HepG2 (cell line): ENCODE results near the gene CDC42EP4. TPM values are rescaled to one million over a fixed set of nuclear protein-coding genes. Genes with fewer than 3 reads are reported as not detected.

Source experiments
- BCL6 ChIP-seq: IDR thresholded peaks from 2 replicates; pipeline ENCODE4 v1.6.1; 2016; ENCODE audit warnings: missing genetic modification reagents, missing compliant biosample characterization
- FOXK2 ChIP-seq: fragments of 450-650 bp; IDR thresholded peaks from 2 replicates; pipeline ENCODE4 v1.6.1; 2016
- PITX1 ChIP-seq: sonication (generic); formaldehyde crosslinking; IDR thresholded peaks from 2 replicates; pipeline ENCODE4 v1.5.1; 2020; ENCODE audit warnings: mild to moderate bottlenecking, missing genetic modification reagents
- ZNF367 ChIP-seq: sonication (generic); formaldehyde crosslinking; IDR thresholded peaks from 2 replicates; pipeline ENCODE4 v1.4.0; 2020; ENCODE audit warnings: missing genetic modification reagents, borderline replicate concordance
- ZNF562 ChIP-seq: sonication (generic); formaldehyde crosslinking; IDR thresholded peaks from 2 replicates; pipeline ENCODE4 v1.8.0; 2022; ENCODE audit warnings: missing genetic modification reagents, borderline replicate concordance
- polyA plus RNA-seq, 8 experiments: library from polyadenylated mRNA; depleted of rRNA in 3 of 8; stranded (reverse) in 7 of 8; unstranded in 1 of 8; fragments of >200 nt; fragmentation: Illumina TruSeq in 4 of 8; extraction: Trizol in 4 of 8; gene quantifications; 2 replicates each; pipeline versions ENCODE4 v1.2.1 to v1.2.3, GENCODE V29; 2011 to 2016; ENCODE audit warnings: low read depth in 4 of 8, missing spikeins in 1 of 8, mixed read lengths in 1 of 8; ENCODE audit not compliant: insufficient read depth in 1 of 8
- total RNA-seq, 5 experiments: library from RNA; depleted of rRNA; stranded (reverse); fragments of >200 nt; fragmentation: Illumina TruSeq; extraction: Trizol; gene quantifications; 2 replicates each; pipeline ENCODE4 v1.2.3, GENCODE V29; 2016; ENCODE audit warnings: low read depth in 1 of 5
- TF ChIP-seq, protein P1 (sequence below): sonication (generic); formaldehyde crosslinking; IDR thresholded peaks from 2 replicates; pipeline ENCODE4 v1.4.0; 2020; ENCODE audit warnings: mild to moderate bottlenecking, missing genetic modification reagents
- TF ChIP-seq, protein P2 (sequence below): IDR thresholded peaks from 2 replicates; pipeline ENCODE4 v1.6.1; 2012; ENCODE audit warnings: low read depth, low read length, improper control_type of control experiment
- TF ChIP-seq, protein P3 (sequence below): sonication (generic); formaldehyde crosslinking; IDR thresholded peaks from 2 replicates; pipeline ENCODE4 v1.5.0; 2020; ENCODE audit warnings: mild to moderate bottlenecking, missing genetic modification reagents
- TF ChIP-seq, protein P4 (sequence below): sonication (generic); formaldehyde crosslinking; IDR thresholded peaks from 2 replicates; pipeline ENCODE4 v1.4.0; 2020; ENCODE audit warnings: low read depth, missing genetic modification reagents
- TF ChIP-seq, protein P5 (sequence below): sonication (generic); formaldehyde crosslinking; IDR thresholded peaks from 2 replicates; pipeline ENCODE4 v1.5.0; 2020; ENCODE audit warnings: mild to moderate bottlenecking, missing genetic modification reagents
- TF ChIP-seq, protein P6 (sequence below), 2 experiments: IDR thresholded peaks; 2 replicates each; pipeline ENCODE4 v1.6.1; 2011 to 2012; ENCODE audit warnings: low read length in 2 of 2, borderline replicate concordance in 1 of 2, low read depth in 1 of 2, mild to moderate bottlenecking in 1 of 2, moderate library complexity in 1 of 2

The CDC42EP4 gene
- total and polyA plus RNA-seq, 2 of the 13 experiments (the other 11 are each of a cell fraction or from before 2014, with no cell fraction given), result 19.0 to 54.0 TPM

DNA sequence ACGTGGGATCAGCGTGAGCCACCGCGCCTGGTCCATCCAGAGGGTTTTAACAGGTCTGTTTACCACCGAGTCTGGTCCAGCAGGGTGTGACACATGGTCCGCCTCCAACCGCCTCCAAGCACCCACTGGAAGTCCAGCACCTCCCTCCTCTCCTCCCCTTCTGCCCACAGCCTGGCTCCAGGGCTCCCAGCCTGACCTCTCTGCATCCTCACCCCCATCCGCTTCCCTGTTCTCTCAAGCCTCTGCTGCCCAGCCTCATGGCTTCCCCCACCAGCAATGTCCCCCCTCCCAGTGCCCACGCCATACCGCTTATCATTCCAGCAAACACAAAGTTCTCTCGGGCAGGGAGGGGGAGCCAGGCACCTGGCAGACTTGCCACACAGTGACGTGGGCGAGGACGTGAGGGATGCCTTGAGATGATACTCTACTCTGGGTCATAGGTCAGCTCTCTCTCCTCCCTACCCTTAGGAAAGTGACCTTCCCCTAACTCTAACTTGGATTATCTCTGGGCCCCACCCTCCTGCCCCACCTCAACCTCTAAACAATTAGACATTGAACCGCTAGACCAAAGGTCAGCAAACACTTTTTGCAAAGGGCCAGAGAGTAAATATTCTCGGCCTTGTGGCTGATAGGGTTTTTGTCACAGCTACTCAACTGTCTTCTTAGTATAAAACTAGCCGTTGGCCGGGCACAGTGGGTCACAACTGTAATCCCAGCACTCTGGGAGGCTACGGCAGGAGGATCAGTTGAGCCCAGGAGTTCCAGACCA, 23.1 kb downstream of the CDC42EP4 start (continued):
- TF ChIP-seq, protein P1, sequence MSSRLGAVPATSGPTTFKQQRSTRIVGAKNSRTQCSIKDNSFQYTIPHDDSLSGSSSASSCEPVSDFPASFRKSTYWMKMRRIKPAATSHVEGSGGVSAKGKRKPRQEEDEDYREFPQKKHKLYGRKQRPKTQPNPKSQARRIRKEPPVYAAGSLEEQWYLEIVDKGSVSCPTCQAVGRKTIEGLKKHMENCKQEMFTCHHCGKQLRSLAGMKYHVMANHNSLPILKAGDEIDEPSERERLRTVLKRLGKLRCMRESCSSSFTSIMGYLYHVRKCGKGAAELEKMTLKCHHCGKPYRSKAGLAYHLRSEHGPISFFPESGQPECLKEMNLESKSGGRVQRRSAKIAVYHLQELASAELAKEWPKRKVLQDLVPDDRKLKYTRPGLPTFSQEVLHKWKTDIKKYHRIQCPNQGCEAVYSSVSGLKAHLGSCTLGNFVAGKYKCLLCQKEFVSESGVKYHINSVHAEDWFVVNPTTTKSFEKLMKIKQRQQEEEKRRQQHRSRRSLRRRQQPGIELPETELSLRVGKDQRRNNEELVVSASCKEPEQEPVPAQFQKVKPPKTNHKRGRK, result 0 out of 2 replicates have a peak, but pooled peaks have one; percentile 19
- TF ChIP-seq, protein P2, sequence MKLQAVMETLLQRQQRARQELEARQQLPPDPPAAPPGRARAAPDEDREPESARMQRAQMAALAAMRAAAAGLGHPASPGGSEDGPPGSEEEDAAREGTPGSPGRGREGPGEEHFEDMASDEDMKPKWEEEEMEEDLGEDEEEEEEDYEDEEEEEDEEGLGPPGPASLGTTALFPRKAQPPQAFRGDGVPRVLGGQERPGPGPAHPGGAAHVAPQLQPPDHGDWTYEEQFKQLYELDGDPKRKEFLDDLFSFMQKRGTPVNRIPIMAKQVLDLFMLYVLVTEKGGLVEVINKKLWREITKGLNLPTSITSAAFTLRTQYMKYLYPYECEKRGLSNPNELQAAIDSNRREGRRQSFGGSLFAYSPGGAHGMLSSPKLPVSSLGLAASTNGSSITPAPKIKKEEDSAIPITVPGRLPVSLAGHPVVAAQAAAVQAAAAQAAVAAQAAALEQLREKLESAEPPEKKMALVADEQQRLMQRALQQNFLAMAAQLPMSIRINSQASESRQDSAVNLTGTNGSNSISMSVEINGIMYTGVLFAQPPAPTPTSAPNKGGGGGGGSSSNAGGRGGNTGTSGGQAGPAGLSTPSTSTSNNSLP, result peak; percentile 44
- TF ChIP-seq, protein P3, sequence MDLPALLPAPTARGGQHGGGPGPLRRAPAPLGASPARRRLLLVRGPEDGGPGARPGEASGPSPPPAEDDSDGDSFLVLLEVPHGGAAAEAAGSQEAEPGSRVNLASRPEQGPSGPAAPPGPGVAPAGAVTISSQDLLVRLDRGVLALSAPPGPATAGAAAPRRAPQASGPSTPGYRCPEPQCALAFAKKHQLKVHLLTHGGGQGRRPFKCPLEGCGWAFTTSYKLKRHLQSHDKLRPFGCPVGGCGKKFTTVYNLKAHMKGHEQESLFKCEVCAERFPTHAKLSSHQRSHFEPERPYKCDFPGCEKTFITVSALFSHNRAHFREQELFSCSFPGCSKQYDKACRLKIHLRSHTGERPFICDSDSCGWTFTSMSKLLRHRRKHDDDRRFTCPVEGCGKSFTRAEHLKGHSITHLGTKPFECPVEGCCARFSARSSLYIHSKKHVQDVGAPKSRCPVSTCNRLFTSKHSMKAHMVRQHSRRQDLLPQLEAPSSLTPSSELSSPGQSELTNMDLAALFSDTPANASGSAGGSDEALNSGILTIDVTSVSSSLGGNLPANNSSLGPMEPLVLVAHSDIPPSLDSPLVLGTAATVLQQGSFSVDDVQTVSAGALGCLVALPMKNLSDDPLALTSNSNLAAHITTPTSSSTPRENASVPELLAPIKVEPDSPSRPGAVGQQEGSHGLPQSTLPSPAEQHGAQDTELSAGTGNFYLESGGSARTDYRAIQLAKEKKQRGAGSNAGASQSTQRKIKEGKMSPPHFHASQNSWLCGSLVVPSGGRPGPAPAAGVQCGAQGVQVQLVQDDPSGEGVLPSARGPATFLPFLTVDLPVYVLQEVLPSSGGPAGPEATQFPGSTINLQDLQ, result no peak
- TF ChIP-seq FOXK2 (no peak), PITX1 (CRISPR knock-in tag) (peak; percentile 98), ZNF562 (CRISPR knock-in tag) (no peak), ZNF367 (CRISPR knock-in tag) (no peak), BCL6 (peak; percentile 87)
- TF ChIP-seq, protein P4, sequence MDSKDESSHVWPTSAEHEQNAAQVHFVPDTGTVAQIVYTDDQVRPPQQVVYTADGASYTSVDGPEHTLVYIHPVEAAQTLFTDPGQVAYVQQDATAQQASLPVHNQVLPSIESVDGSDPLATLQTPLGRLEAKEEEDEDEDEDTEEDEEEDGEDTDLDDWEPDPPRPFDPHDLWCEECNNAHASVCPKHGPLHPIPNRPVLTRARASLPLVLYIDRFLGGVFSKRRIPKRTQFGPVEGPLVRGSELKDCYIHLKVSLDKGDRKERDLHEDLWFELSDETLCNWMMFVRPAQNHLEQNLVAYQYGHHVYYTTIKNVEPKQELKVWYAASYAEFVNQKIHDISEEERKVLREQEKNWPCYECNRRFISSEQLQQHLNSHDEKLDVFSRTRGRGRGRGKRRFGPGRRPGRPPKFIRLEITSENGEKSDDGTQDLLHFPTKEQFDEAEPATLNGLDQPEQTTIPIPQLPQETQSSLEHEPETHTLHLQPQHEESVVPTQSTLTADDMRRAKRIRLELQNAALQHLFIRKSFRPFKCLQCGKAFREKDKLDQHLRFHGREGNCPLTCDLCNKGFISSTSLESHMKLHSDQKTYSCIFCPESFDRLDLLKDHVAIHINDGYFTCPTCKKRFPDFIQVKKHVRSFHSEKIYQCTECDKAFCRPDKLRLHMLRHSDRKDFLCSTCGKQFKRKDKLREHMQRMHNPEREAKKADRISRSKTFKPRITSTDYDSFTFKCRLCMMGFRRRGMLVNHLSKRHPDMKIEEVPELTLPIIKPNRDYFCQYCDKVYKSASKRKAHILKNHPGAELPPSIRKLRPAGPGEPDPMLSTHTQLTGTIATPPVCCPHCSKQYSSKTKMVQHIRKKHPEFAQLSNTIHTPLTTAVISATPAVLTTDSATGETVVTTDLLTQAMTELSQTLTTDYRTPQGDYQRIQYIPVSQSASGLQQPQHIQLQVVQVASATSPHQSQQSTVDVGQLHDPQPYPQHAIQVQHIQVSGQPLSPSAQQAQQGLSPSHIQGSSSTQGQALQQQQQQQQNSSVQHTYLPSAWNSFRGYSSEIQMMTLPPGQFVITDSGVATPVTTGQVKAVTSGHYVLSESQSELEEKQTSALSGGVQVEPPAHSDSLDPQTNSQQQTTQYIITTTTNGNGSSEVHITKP (CRISPR knock-in tag), result peak; percentile 85
- TF ChIP-seq, protein P5, sequence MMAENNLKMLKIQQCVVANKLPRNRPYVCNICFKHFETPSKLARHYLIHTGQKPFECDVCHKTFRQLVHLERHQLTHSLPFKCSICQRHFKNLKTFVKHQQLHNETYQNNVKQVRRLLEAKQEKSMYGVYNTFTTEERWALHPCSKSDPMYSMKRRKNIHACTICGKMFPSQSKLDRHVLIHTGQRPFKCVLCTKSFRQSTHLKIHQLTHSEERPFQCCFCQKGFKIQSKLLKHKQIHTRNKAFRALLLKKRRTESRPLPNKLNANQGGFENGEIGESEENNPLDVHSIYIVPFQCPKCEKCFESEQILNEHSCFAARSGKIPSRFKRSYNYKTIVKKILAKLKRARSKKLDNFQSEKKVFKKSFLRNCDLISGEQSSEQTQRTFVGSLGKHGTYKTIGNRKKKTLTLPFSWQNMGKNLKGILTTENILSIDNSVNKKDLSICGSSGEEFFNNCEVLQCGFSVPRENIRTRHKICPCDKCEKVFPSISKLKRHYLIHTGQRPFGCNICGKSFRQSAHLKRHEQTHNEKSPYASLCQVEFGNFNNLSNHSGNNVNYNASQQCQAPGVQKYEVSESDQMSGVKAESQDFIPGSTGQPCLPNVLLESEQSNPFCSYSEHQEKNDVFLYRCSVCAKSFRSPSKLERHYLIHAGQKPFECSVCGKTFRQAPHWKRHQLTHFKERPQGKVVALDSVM (CRISPR knock-in tag), result peak; percentile 90
- TF ChIP-seq, protein P6, sequence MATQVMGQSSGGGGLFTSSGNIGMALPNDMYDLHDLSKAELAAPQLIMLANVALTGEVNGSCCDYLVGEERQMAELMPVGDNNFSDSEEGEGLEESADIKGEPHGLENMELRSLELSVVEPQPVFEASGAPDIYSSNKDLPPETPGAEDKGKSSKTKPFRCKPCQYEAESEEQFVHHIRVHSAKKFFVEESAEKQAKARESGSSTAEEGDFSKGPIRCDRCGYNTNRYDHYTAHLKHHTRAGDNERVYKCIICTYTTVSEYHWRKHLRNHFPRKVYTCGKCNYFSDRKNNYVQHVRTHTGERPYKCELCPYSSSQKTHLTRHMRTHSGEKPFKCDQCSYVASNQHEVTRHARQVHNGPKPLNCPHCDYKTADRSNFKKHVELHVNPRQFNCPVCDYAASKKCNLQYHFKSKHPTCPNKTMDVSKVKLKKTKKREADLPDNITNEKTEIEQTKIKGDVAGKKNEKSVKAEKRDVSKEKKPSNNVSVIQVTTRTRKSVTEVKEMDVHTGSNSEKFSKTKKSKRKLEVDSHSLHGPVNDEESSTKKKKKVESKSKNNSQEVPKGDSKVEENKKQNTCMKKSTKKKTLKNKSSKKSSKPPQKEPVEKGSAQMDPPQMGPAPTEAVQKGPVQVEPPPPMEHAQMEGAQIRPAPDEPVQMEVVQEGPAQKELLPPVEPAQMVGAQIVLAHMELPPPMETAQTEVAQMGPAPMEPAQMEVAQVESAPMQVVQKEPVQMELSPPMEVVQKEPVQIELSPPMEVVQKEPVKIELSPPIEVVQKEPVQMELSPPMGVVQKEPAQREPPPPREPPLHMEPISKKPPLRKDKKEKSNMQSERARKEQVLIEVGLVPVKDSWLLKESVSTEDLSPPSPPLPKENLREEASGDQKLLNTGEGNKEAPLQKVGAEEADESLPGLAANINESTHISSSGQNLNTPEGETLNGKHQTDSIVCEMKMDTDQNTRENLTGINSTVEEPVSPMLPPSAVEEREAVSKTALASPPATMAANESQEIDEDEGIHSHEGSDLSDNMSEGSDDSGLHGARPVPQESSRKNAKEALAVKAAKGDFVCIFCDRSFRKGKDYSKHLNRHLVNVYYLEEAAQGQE (IDR thresholded peaks at IDR 0.05; ENCODE audit: borderline replicate concordance in 1 of 2, low read depth in 1 of 2, low read length in 2 of 2), result no peak
